GM12865 (cell line): Measurements from ENCODE around the gene PPP2R5E.
A peak's percentile ranks its signal among the peaks of the same experiment; 100 is the strongest.

ENCODE experiments used
- DNase-seq: peaks from one replicate; pipeline ENCODE4 v3.0.0; 2010; ENCODE audit warnings: low read depth
- H3K4me3 ChIP-seq: 2 replicates; pipeline ENCODE4 v1.5.1; 2011; ENCODE audit warnings: mild to moderate bottlenecking, low read depth, low read length, control low read depth
- CTCF ChIP-seq: IDR thresholded peaks from 2 replicates; pipeline ENCODE4 v1.5.1; 2011; ENCODE audit warnings: low read length, control low read depth, low read depth, inconsistent platforms; ENCODE audit not compliant: insufficient read depth; ENCODE audit errors: missing control alignments

The PPP2R5E gene

DNA sequence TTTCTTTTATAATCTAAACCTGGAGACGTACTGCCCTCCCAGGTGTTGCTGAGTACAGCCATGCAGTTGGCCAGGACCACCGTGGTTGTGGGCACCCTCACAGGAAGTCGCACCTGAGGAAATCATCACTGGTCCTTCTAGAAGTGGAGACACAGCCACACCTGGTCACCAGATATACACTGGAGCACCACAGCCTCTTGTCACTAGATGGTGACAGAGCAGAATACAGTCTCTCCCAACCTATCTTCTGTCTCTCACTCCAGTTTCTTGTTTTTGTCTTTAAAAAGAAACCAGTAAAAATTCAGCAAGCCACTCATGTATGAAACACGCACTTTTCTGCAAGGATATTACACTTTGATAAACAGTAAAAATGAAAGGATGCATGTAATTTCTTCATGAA lies 181.4 kb downstream of the PPP2R5E start:
- H3K4me3 ChIP-seq, result no peak overlapping the region
- peak; percentile 13 for TF ChIP-seq CTCF
- DNase-seq, result peak; percentile 17

DNA sequence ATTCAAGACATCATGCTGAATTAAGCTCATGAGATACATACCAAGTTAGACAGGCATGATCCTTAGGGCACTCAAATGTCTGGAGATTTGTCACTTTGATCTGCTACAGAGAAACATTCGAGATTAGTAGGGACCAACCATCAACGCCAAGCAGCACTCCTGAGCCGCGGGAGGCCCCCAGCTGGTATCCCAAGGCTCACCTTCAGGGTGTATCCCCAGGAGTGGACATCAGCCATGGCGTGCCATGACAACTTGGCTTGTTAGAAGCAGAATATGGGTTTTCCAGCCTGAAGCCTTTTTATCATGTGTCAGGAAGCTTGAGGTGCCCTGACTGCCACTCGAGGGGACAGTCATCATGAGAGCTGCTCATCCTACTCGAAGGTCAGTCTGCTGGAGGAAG lies 185.3 kb downstream of the PPP2R5E start:
- no peak overlapping the region for H3K4me3 ChIP-seq
- TF ChIP-seq CTCF, result no peak
- no peak for DNase-seq

DNA sequence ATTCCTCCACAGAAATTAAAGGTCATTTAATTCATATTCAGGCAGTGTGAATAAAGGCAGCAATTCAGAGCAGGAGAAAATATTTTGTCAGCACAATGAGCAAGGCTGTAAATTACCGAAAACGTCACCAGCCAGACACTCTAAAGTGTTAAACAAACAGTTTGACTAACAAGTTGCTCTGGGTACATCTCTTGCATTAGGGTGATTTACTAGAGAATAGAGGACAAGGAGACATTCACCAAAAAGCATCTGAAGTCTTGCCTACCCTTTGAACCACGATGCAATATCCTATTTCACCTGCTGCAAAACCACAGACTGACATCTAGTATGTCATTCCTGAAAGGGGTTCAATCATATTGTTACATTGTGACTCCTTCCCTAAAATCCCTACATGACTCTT lies 197.4 kb downstream of the PPP2R5E start:
- no peak for TF ChIP-seq CTCF
- no peak for DNase-seq
- H3K4me3 ChIP-seq, result no peak overlapping the region

GRCh38 chr14:63344336-63344735 lies 198.8 kb downstream of the PPP2R5E start:
- DNase-seq, result no peak
- H3K4me3 ChIP-seq, result no peak overlapping the region
- TF ChIP-seq CTCF, result no peak

DNA sequence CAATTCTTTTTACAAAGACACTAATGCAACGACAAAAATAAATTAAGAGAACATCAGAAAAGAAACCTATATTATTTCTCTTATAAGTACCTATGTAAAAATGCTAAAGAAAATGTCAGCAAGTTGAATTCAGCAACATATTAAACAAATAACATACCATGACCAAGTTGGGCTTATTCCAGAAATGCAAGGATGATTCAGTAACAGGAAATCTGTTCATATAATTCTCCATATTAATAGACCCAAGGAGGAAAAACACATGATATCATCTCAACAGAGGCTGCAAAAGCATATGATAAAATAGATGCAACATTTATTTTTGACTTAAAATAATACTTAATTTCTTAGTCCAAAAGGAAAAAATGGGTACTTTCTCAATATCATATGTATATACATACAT lies 199.3 kb downstream of the PPP2R5E start:
- TF ChIP-seq CTCF, result no peak
- no peak overlapping the region for H3K4me3 ChIP-seq
- no peak for DNase-seq

DNA sequence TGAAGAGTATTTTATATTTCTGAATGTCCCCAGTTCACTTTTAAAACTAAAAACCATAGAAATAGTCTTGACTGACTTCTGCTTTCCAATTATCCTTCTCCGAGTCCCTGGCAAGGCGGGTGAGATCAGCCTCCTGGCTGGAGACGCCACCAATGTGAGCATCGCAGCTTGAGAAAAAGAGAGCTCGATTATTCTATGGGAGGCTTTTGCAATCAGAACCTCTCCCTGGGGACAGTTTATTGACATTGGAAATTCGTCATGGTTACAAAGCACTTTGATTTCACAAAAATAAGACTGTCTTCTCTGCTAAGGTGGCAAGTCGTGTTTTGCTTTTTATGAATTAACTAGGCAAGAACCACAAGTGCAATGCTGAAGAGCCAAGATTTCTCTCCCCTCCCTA lies 200.8 kb downstream of the PPP2R5E start:
- no peak for DNase-seq

More for the DNA sequence above, 200.8 kb downstream of the PPP2R5E start:
- no peak for TF ChIP-seq CTCF
- H3K4me3 ChIP-seq, result no peak overlapping the region
